DND-41 (cell line): ENCODE results near the gene USP12.

Experiments used
- ATAC-seq: fragments of 200-7000 bp; cut with Tn5 transposase; 3 replicates; pipeline ENCODE4 v1.9.1; 2021; ENCODE audit warnings: low read depth; ENCODE audit not compliant: insufficient read depth
- DNase-seq: peaks from one replicate; pipeline ENCODE4 v3.0.0-alpha.2; 2020
- H2AFZ ChIP-seq: 2 replicates; pipeline ENCODE4 v1.6.0; 2012; ENCODE audit warnings: low read depth, low read length
- H3K27ac ChIP-seq: 2 replicates; pipeline ENCODE4 v1.5.1; 2012; ENCODE audit warnings: low read length, inconsistent platforms
- H3K27me3 ChIP-seq: fragments of 200-600 bp; sonication (generic); 2 replicates; pipeline ENCODE4 v1.6.0; 2012; ENCODE audit warnings: low read length, mild to moderate bottlenecking, inconsistent platforms; ENCODE audit not compliant: insufficient read depth, poor library complexity
- H3K36me3 ChIP-seq: 2 replicates; pipeline ENCODE4 v1.5.1; 2012; ENCODE audit warnings: low read length, inconsistent platforms; ENCODE audit not compliant: insufficient read depth
- H3K4me1 ChIP-seq: 2 replicates; pipeline ENCODE4 v1.5.1; 2012; ENCODE audit warnings: mild to moderate bottlenecking, low read length; ENCODE audit not compliant: insufficient read depth
- H3K4me2 ChIP-seq: 2 replicates; pipeline ENCODE4 v1.6.0; 2012; ENCODE audit warnings: mild to moderate bottlenecking, moderate library complexity, low read length, inconsistent platforms; ENCODE audit not compliant: insufficient read depth
- H3K4me3 ChIP-seq, 2 experiments: fragments of 200-600 bp in 1 of 2; shearing (Covaris generic) in 1 of 2; 2 replicates each; pipeline ENCODE4 v1.5.1; 2012 to 2016; ENCODE audit warnings: inconsistent platforms in 2 of 2, low read length in 2 of 2, mild to moderate bottlenecking in 2 of 2, low read depth in 1 of 2, moderate library complexity in 1 of 2
- H3K79me2 ChIP-seq: 2 replicates; pipeline ENCODE4 v1.6.0; 2012; ENCODE audit warnings: low read length, inconsistent platforms; ENCODE audit not compliant: insufficient read depth
- H3K9ac ChIP-seq: 2 replicates; pipeline ENCODE4 v1.6.0; 2012; ENCODE audit warnings: low read depth, mild to moderate bottlenecking, inconsistent platforms, low read length, moderate library complexity
- H3K9me3 ChIP-seq: 2 replicates; pipeline ENCODE4 v1.5.1; 2012; ENCODE audit warnings: low read length, moderate library complexity, mild to moderate bottlenecking, inconsistent platforms; ENCODE audit not compliant: insufficient read depth, severe bottlenecking
- H4K20me1 ChIP-seq: 2 replicates; pipeline ENCODE4 v1.6.0; 2012; ENCODE audit warnings: low read length; ENCODE audit not compliant: insufficient read depth
- EZH2 ChIP-seq: IDR thresholded peaks from 3 replicates; pipeline ENCODE4 v1.6.1; 2012; ENCODE audit warnings: borderline replicate concordance, low read depth, mild to moderate bottlenecking, moderate library complexity, low read length, inconsistent platforms; ENCODE audit not compliant: severe bottlenecking
- TF ChIP-seq, protein P1 (sequence below): IDR thresholded peaks from 2 replicates; pipeline ENCODE4 v1.5.1; 2012; ENCODE audit warnings: borderline replicate concordance, low read length, moderate library complexity, mild to moderate bottlenecking; ENCODE audit not compliant: poor library complexity, severe bottlenecking; ENCODE audit errors: extremely low read depth

The USP12 gene

DNA sequence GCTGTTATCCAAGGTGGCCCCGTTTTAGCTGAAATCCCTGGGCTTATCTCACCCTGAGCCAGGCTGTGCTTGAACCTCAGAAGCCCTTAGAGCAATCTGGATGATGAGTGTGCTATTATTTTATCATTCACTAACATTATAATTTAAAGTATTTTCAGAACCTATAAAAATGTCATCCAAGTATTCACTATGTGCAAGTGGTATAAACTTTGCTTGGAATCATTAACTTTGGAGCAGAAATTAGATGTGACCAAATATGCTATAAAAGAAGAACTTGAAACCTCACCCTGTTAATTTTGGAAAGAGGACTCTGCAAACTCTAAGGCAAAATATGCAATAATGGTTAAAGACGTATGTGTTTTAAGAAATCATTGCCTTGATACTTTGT is 147.5 kb downstream of the USP12 start:
- Histone ChIP-seq H3K9me3 (no peaks in the 10 kb centered on the region), H3K4me3 (no peak overlapping the region), H3K4me2 (no peak overlapping the region), H3K79me2 (no peaks in the 10 kb centered on the region), H2AFZ (no peak overlapping the region), H3K9ac (no peak overlapping the region), H3K27me3 (peaks cover 24% of the 10 kb centered on the region), H4K20me1 (no peaks in the 10 kb centered on the region), H3K27ac (no peak overlapping the region), H3K36me3 (no peaks in the 10 kb centered on the region), H3K4me1 (no peaks in the 10 kb centered on the region)
- TF ChIP-seq, protein P1, sequence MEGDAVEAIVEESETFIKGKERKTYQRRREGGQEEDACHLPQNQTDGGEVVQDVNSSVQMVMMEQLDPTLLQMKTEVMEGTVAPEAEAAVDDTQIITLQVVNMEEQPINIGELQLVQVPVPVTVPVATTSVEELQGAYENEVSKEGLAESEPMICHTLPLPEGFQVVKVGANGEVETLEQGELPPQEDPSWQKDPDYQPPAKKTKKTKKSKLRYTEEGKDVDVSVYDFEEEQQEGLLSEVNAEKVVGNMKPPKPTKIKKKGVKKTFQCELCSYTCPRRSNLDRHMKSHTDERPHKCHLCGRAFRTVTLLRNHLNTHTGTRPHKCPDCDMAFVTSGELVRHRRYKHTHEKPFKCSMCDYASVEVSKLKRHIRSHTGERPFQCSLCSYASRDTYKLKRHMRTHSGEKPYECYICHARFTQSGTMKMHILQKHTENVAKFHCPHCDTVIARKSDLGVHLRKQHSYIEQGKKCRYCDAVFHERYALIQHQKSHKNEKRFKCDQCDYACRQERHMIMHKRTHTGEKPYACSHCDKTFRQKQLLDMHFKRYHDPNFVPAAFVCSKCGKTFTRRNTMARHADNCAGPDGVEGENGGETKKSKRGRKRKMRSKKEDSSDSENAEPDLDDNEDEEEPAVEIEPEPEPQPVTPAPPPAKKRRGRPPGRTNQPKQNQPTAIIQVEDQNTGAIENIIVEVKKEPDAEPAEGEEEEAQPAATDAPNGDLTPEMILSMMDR = no peak
- no peak for DNase-seq
- ATAC-seq = no peak

DNA sequence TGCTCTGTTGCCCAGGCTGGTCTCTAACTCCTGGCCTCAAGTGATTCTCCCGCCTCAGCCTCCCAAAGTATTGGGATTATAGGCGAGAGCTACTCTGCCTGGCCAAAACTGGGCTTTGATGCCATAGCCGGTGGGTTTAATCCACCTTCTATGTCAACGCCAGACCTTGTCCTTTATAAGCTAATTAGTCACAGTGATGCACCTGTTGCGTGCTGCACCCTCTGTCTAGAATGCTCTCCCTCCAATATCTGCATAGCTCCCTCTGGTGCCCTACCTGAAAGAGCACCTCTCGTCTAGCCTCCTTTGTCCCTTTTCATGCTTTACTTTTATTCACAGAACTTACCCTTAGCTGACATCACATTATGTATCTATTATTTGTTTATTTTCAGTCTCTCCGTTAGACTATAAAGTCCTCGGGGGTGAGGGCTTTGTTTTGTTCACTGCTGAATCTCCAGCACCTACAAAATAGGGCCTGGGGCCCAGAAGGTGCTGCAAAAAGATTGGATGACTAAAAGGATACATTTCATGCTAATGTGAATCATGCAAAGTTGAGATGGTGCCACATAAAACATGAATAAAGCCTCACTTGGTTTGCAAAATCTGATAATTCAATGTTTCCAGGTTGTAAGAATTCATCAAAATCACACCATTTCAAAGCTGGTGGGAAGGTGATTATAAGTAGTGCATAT is 148.1 kb downstream of the USP12 start:
- peaks cover 20% of the 10 kb centered on the region for H3K27me3 ChIP-seq
- no peaks in the 10 kb centered on the region for H3K9me3 ChIP-seq
- H3K4me1 ChIP-seq = no peaks in the 10 kb centered on the region
- no peaks in the 10 kb centered on the region for H4K20me1 ChIP-seq
- ATAC-seq = no peak
- H3K79me2 ChIP-seq = no peaks in the 10 kb centered on the region
- H3K36me3 ChIP-seq = no peaks in the 10 kb centered on the region
- H3K9ac ChIP-seq = no peak overlapping the region
- no peak for TF ChIP-seq EZH2
- TF ChIP-seq, protein P1 = no peak
- H2AFZ ChIP-seq = no peak overlapping the region
- H3K27ac ChIP-seq = no peak overlapping the region
- H3K4me2 ChIP-seq = no peak overlapping the region
- DNase-seq = no peak
- no peak overlapping the region for H3K4me3 ChIP-seq

- Histone ChIP-seq H3K36me3 (no peaks in the 10 kb centered on the region), H3K27me3 (peaks cover 15% of the 10 kb centered on the region), H3K9ac (no peak overlapping the region), H3K27ac (no peak overlapping the region), H3K4me3 (no peak overlapping the region), H4K20me1 (no peaks in the 10 kb centered on the region), H3K4me2 (no peak overlapping the region), H3K79me2 (no peaks in the 10 kb centered on the region), H2AFZ (no peak overlapping the region), H3K9me3 (no peaks in the 10 kb centered on the region), H3K4me1 (no peaks in the 10 kb centered on the region)
- DNase-seq (no peak), ATAC-seq (no peak)
- no peak for TF ChIP-seq EZH2
- TF ChIP-seq, protein P1 = no peak
Measured at GRCh38 chr13:27022571-27023311, 148.9 kb downstream of the USP12 start.
